HL-60 (cell line): Measurements from ENCODE around the gene LRRC37B.
"Not testable (repeated sequence)": the region's sequence is repeated elsewhere in the genome, so short reads cannot be mapped to it uniquely, and the experiment has no call there.

ENCODE experiments used
- GABPA ChIP-seq: IDR thresholded peaks from 2 replicates; pipeline ENCODE4 v1.6.1; 2012; ENCODE audit warnings: low read depth
- TF ChIP-seq, protein P1 (sequence below): IDR thresholded peaks from one replicate; pipeline ENCODE4 v1.5.1; 2011; ENCODE audit warnings: low read length, control low read depth, inconsistent platforms; ENCODE audit not compliant: insufficient read depth

- TF ChIP-seq, protein P1, sequence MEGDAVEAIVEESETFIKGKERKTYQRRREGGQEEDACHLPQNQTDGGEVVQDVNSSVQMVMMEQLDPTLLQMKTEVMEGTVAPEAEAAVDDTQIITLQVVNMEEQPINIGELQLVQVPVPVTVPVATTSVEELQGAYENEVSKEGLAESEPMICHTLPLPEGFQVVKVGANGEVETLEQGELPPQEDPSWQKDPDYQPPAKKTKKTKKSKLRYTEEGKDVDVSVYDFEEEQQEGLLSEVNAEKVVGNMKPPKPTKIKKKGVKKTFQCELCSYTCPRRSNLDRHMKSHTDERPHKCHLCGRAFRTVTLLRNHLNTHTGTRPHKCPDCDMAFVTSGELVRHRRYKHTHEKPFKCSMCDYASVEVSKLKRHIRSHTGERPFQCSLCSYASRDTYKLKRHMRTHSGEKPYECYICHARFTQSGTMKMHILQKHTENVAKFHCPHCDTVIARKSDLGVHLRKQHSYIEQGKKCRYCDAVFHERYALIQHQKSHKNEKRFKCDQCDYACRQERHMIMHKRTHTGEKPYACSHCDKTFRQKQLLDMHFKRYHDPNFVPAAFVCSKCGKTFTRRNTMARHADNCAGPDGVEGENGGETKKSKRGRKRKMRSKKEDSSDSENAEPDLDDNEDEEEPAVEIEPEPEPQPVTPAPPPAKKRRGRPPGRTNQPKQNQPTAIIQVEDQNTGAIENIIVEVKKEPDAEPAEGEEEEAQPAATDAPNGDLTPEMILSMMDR = not testable (repeated sequence)
- TF ChIP-seq GABPA = not testable (repeated sequence)
These were observed 49.3 kb downstream of the LRRC37B start for GRCh38 chr17:32056500-32056899.
